Ovary (tissue), 9 donors: ENCODE measurements around the gene ZNF346. TPM values are rescaled to one million over a fixed set of nuclear protein-coding genes. Genes with fewer than 3 reads are reported as not detected.

Source experiments
- DNase-seq, 5 donors: peaks; one replicate each; pipeline ENCODE4 v3.0.0-alpha.2; 2019 to 2020
- H3K27ac ChIP-seq, 2 donors: fragments of 200-600 bp; one replicate each; pipeline versions ENCODE4 v1.5.1 to v1.8.0; 2019 to 2022
- H3K27me3 ChIP-seq: fragments of 200-600 bp; one replicate; pipeline ENCODE4 v1.8.0; 2022
- H3K36me3 ChIP-seq: fragments of 200-600 bp; sonication (generic); one replicate; pipeline ENCODE4 v1.5.1; 2019
- H3K4me1 ChIP-seq: one replicate; pipeline ENCODE4 v1.8.1; 2013; ENCODE audit warnings: mild to moderate bottlenecking, moderate library complexity; ENCODE audit not compliant: insufficient read depth
- H3K4me3 ChIP-seq: fragments of 200-600 bp; sonication (generic); one replicate; pipeline ENCODE4 v1.5.1; 2017
- H3K9me3 ChIP-seq, 2 donors: fragments of 200-600 bp in 1 of 2; sonication (generic) in 1 of 2; one replicate each; pipeline versions ENCODE4 v1.5.1 to v1.8.1; 2013 to 2019; ENCODE audit warnings: mild to moderate bottlenecking in 1 of 2, moderate library complexity in 1 of 2
- CTCF ChIP-seq, 3 donors: fragments of 450-650 bp in 2 of 3; fragments of 200-600 bp in 1 of 3; IDR thresholded peaks; one replicate each; pipeline versions ENCODE4 v1.5.1 to v1.8.0; 2016 to 2022; ENCODE audit warnings: antibody characterized with exemption in 3 of 3, mild to moderate bottlenecking in 1 of 3
- EP300 ChIP-seq: sonication (generic); formaldehyde crosslinking; IDR thresholded peaks from one replicate; pipeline ENCODE4 v1.6.1; 2017; ENCODE audit warnings: antibody characterized with exemption
- POLR2A ChIP-seq: fragments of 450-650 bp; IDR thresholded peaks from one replicate; pipeline ENCODE4 v1.6.1; 2017; ENCODE audit warnings: antibody characterized with exemption, mild to moderate bottlenecking, moderate library complexity
- WGBS, 3 donors: extraction: QIAGEN DNeasy Blood & Tissue Kit in 1 of 3; methylation state at CpG; one replicate each; pipeline versions ENCODE4 v1.1.5 to v1.1.7; 2013 to 2017; 5-methylcytosine and 5-hydroxymethylcytosine counted together
- intact Hi-C, 4 donors: fragments of 100-400 bp; cut with DNase I; formaldehyde crosslinking; loops; one replicate each; pipeline versions ENCODE4 v1.11.0 to v1.15.1; 2022 to 2023
- polyA plus RNA-seq, 2 donors: library from polyadenylated mRNA; stranded (reverse); fragments of 200-250 nt in 1 of 2; fragments of 350-450 nt in 1 of 2; fragmentation: Illumina TruSeq in 1 of 2; extraction: RNeasy Lipid Tissue Mini Kit (QIAGEN cat#74804) in 1 of 2; gene quantifications; one replicate each; pipeline ENCODE4 v1.2.3, GENCODE V29; 2013 to 2014
- total RNA-seq, 7 donors: library from RNA; depleted of rRNA in 2 of 7; stranded (reverse); fragments of >200 nt in 2 of 7; fragmentation: NEBNext Ultra II Directional in 3 of 7; extraction: Animal tissue kit (Norgen Biotek cat#: 25700) in 3 of 7; gene quantifications; one replicate each; pipeline versions ENCODE4 v1.1.0 to v1.2.4, GENCODE V29; 2016 to 2023
- donor health status: DM: no; HTN: no; CAD: no; lungs with moderate emphysema.
- donor health status: DM: no; HTN: no; CAD: no.
- donor health status: Bipolar disorder and iron deficiency.
- donor health status: DM: yes; HTN: yes; CAD: no.
- donor health status: DM: no; HTN: no; CAD: no.
- donor health status: DM: yes; HTN: yes; CAD: no.

The ZNF346 gene
- total and polyA plus RNA-seq, 9 donors, result 15.2 to 27.7 (median 24.2) TPM

GRCh38 chr5:177066224-177066623 is 43.7 kb downstream of the ZNF346 start:
- Histone ChIP-seq H3K9me3 (no peaks in the 10 kb centered on the region), H3K27me3 (no peaks in the 10 kb centered on the region), H3K27ac (no peak overlapping the region), H3K4me1 (no peaks in the 10 kb centered on the region), H3K36me3 (no peaks in the 10 kb centered on the region), H3K4me3 (no peak overlapping the region)
- DNase-seq, result no peak
- 89 to 97% (median 94%) methylated on average over 2 of the region's 2 CpGs for WGBS, 3 donors
- TF ChIP-seq EP300 (no peak), POLR2A (no peak), CTCF (IDR thresholded peaks at IDR 0.05) (no peak)
- intact Hi-C loops, result no loop called here

- H3K27ac ChIP-seq, result no peak overlapping the region
- H3K27me3 ChIP-seq, result no peaks in the 10 kb centered on the region
- H3K4me3 ChIP-seq, result no peak overlapping the region
- no peaks in the 10 kb centered on the region for H3K36me3 ChIP-seq
- no peaks in the 10 kb centered on the region for H3K4me1 ChIP-seq
- TF ChIP-seq CTCF (IDR thresholded peaks at IDR 0.05), result no peak
- no peak for DNase-seq
- 86 to 95% (median 92%) methylated on average over 5 of the region's 5 CpGs for WGBS, 3 donors
- no peaks in the 10 kb centered on the region for H3K9me3 ChIP-seq
- intact Hi-C loops, result no loop called here
These were observed 45.0 kb downstream of the ZNF346 start for GRCh38 chr5:177067503-177067902.

GRCh38 chr5:177070536-177071191 is 48.2 kb downstream of the ZNF346 start:
- intact Hi-C loops, result loop anchor here in 3 of 4 donors (2.0 to 5.0 kb wide), 2 partner anchors 42 kb away; no protein-coding TSS in a partner anchor
- 90 to 91% (median 90%) methylated on average over 6 of the region's 6 CpGs for WGBS, 3 donors

GRCh38 chr5:177071666-177072385 is 49.3 kb downstream of the ZNF346 start:
- Histone ChIP-seq H3K27ac (no peak overlapping the region), H3K36me3 (no peaks in the 10 kb centered on the region), H3K9me3 (no peaks in the 10 kb centered on the region), H3K4me3 (no peak overlapping the region), H3K4me1 (no peaks in the 10 kb centered on the region), H3K27me3 (no peaks in the 10 kb centered on the region)
- 20% methylated on average over 5 to 6 of the region's 6 CpGs for WGBS, 3 donors
- intact Hi-C loops, result loop anchor here in 3 of 4 donors (2.0 to 5.0 kb wide), 2 partner anchors 40 to 41 kb away; no protein-coding TSS in a partner anchor
- peak in 4 of 5 donors; percentile 57 to 87 (median 74) for DNase-seq
- TF ChIP-seq CTCF (IDR thresholded peaks at IDR 0.05), result peak; percentile 83 to 91 (median 88)
- TF ChIP-seq EP300, result no peak
- TF ChIP-seq POLR2A, result no peak

More at GRCh38 chr5:177070536-177071191, 48.2 kb downstream of the ZNF346 start:
- Histone ChIP-seq H3K4me1 (no peaks in the 10 kb centered on the region), H3K27ac (no peak overlapping the region), H3K9me3 (no peaks in the 10 kb centered on the region), H3K27me3 (no peaks in the 10 kb centered on the region), H3K4me3 (no peak overlapping the region), H3K36me3 (no peaks in the 10 kb centered on the region)
- no peak for DNase-seq
- TF ChIP-seq POLR2A, result no peak
- no peak for TF ChIP-seq CTCF (IDR thresholded peaks at IDR 0.05)
- no peak for TF ChIP-seq EP300
